OCI-LY1 (cell line): ENCODE data around the gene STAP1.

Source experiments
- H2AFZ ChIP-seq: fragments of 200-600 bp; sonication (generic), shearing (Covaris generic); 2 replicates; pipeline ENCODE4 v1.6.0; 2014; ENCODE audit warnings: antibody characterized with exemption, mild to moderate bottlenecking, low read length
- H3F3A ChIP-seq: fragments of 200-600 bp; sonication (generic), shearing (Covaris generic); 2 replicates; pipeline ENCODE4 v1.6.0; 2014; ENCODE audit warnings: mild to moderate bottlenecking, antibody characterized with exemption, low read length, moderate library complexity; ENCODE audit not compliant: insufficient read depth
- H3K27ac ChIP-seq: fragments of 200-600 bp; sonication (generic); 2 replicates; pipeline ENCODE4 v1.5.1; 2014; ENCODE audit warnings: low read length, mixed run types, mild to moderate bottlenecking, low read depth; ENCODE audit not compliant: poor library complexity, severe bottlenecking
- H3K27me3 ChIP-seq: fragments of 200-600 bp; sonication (generic); 2 replicates; pipeline ENCODE4 v1.6.0; 2014; ENCODE audit warnings: antibody characterized with exemption, mild to moderate bottlenecking, low read length, moderate library complexity; ENCODE audit not compliant: insufficient read depth
- H3K36me3 ChIP-seq: fragments of 200-600 bp; sonication (generic); 2 replicates; pipeline ENCODE4 v1.6.1; 2014; ENCODE audit warnings: mild to moderate bottlenecking, antibody characterized with exemption, low read length, moderate library complexity, mixed read lengths; ENCODE audit not compliant: insufficient read depth
- H3K4me1 ChIP-seq: fragments of 200-600 bp; sonication (generic); 2 replicates; pipeline ENCODE4 v1.5.1; 2014; ENCODE audit warnings: mild to moderate bottlenecking, low read length, moderate library complexity; ENCODE audit not compliant: insufficient read depth, severe bottlenecking
- H3K4me2 ChIP-seq: fragments of 200-600 bp; sonication (generic), shearing (Covaris generic); 2 replicates; pipeline ENCODE4 v1.6.1; 2014; ENCODE audit warnings: low read length
- H3K4me3 ChIP-seq: fragments of 200-600 bp; sonication (generic); 2 replicates; pipeline ENCODE4 v1.5.1; 2014; ENCODE audit warnings: low read length, low read depth, mild to moderate bottlenecking, mixed read lengths; ENCODE audit not compliant: poor library complexity, severe bottlenecking
- H3K79me2 ChIP-seq: fragments of 200-600 bp; shearing (Covaris generic); 2 replicates; pipeline ENCODE4 v1.6.1; 2016; ENCODE audit warnings: mixed run types, low read length, mixed read lengths; ENCODE audit not compliant: insufficient read depth
- H3K9ac ChIP-seq: fragments of 200-600 bp; sonication (generic), shearing (Covaris generic); 2 replicates; pipeline ENCODE4 v1.6.1; 2014; ENCODE audit warnings: mild to moderate bottlenecking, low read length, mixed read lengths
- H3K9me2 ChIP-seq: fragments of 200-600 bp; sonication (generic), shearing (Covaris generic); 2 replicates; pipeline ENCODE4 v1.6.1; 2014; ENCODE audit warnings: low read depth, mild to moderate bottlenecking, low read length, mixed read lengths
- H3K9me3 ChIP-seq: fragments of 200-600 bp; shearing (Covaris generic); 2 replicates; pipeline ENCODE4 v1.6.1; 2014; ENCODE audit warnings: low read length, mixed read lengths
- H4K20me1 ChIP-seq: fragments of 200-600 bp; sonication (generic), shearing (Covaris generic); 2 replicates; pipeline ENCODE4 v1.6.0; 2016; ENCODE audit warnings: mild to moderate bottlenecking, low read length; ENCODE audit not compliant: insufficient read depth
- CTCF ChIP-seq: fragments of 200-600 bp; sonication (generic), shearing (Covaris generic); IDR thresholded peaks from 2 replicates; pipeline ENCODE4 v1.5.1; 2017; ENCODE audit warnings: mild to moderate bottlenecking, antibody characterized with exemption, low read length, moderate library complexity, mixed read lengths
- EZH2 ChIP-seq: fragments of 200-600 bp; sonication (generic), shearing (Covaris generic); IDR thresholded peaks from 2 replicates; pipeline ENCODE4 v1.8.0; 2017; ENCODE audit warnings: borderline replicate concordance, mixed run types, mild to moderate bottlenecking, antibody characterized with exemption, low read length, moderate library complexity, mixed read lengths

Gene STAP1

DNA sequence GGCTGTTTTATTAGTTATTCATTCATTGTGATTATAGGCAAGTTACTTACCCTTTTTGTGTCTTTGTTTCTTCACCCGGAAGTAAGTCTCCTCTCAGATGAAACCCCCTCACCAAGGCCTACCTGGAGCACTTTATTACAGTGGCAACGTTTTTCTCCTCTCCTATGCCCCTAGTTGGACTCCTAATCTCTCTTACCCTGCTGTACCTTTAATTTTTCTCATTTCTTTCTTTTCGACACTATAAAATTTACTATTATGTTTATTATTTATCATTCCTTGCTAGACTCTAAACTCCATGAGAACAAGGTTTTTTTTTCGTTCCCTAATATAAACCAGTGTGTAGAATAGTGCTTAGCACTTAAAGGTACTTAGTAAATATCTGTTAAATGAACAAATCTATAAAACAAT lies 17.5 kb downstream of the STAP1 start:
- H3K36me3 ChIP-seq = peaks cover 74% of the 10 kb centered on the region
- H2AFZ ChIP-seq = no peak overlapping the region
- no peaks in the 10 kb centered on the region for H3K79me2 ChIP-seq
- peaks cover 63% of the 10 kb centered on the region for H3K4me1 ChIP-seq
- H3K9me3 ChIP-seq = no peaks in the 10 kb centered on the region
- no peaks in the 10 kb centered on the region for H3K27me3 ChIP-seq
- no peaks in the 10 kb centered on the region for H4K20me1 ChIP-seq
- peak overlapping the region; percentile 48 for H3K4me3 ChIP-seq
- peak overlapping the region; percentile 52 for H3K9ac ChIP-seq
- peak overlapping the region; percentile 80 for H3K4me2 ChIP-seq
- peaks cover 2% of the 10 kb centered on the region; the same call in 1 of the 2 replicates for H3F3A ChIP-seq
- H3K9me2 ChIP-seq = no peaks in the 10 kb centered on the region
- H3K27ac ChIP-seq = peak overlapping the region; percentile 98
- TF ChIP-seq EZH2 (no peak), CTCF (no peak)

DNA sequence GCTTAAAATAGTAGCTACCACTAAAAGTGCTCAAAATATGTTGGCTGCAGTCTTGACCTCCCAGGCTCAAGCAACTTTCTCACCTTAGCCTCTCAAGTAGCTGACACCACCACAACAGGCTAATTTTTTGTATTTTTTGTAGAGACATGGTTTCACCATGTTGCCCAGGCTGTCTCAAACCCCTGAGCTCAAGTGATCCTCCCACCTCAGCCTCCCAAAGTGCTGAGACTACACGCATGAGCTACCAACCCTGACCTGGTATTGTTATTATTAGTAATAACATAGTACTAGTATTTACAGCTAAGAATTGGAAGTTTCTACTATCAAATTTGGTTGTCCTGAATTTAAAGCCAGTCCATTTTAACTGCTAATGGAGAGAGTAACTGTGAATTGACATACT lies 18.0 kb downstream of the STAP1 start:
- no peaks in the 10 kb centered on the region for H3K9me2 ChIP-seq
- H3K27me3 ChIP-seq = no peaks in the 10 kb centered on the region
- H3K9ac ChIP-seq = peak overlapping the region; percentile 52; the same call in 1 of the 2 replicates
- no peaks in the 10 kb centered on the region for H3K9me3 ChIP-seq
- H3K4me2 ChIP-seq = peak overlapping the region; percentile 80
- no peaks in the 10 kb centered on the region for H3K79me2 ChIP-seq
- peak overlapping the region; percentile 98 for H3K27ac ChIP-seq
- H2AFZ ChIP-seq = no peak overlapping the region
- no peak overlapping the region for H3K4me3 ChIP-seq
- H3F3A ChIP-seq = peaks cover 2% of the 10 kb centered on the region; the same call in 1 of the 2 replicates
- peaks cover 63% of the 10 kb centered on the region for H3K4me1 ChIP-seq
- TF ChIP-seq CTCF (no peak), EZH2 (no peak)
- peaks cover 74% of the 10 kb centered on the region for H3K36me3 ChIP-seq
- no peaks in the 10 kb centered on the region for H4K20me1 ChIP-seq

DNA sequence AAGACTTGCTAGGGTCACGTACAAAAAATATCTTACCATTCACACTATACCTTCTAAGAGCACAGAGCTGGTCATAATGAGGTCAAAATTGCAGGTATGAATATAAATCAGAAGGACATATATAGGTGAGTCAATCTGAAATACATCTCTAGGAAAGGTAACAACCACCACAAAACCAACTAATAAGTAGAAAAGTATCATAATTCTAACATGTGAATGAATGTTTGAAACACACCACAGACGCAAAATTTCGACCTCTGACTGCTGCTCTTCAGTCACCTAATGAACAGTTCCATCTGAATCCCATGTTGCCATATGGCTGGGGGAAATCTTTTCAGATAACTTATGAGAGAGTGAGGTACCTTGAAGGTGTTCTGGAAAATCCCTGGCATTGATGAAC lies 22.1 kb downstream of the STAP1 start:
- Histone ChIP-seq H3K9me3 (no peaks in the 10 kb centered on the region), H3K36me3 (peaks cover 95% of the 10 kb centered on the region), H2AFZ (no peak overlapping the region), H3K4me2 (no peak overlapping the region), H4K20me1 (no peaks in the 10 kb centered on the region), H3K4me1 (peaks cover 25% of the 10 kb centered on the region), H3K27me3 (no peaks in the 10 kb centered on the region), H3K9me2 (no peaks in the 10 kb centered on the region), H3K4me3 (no peak overlapping the region), H3K79me2 (no peaks in the 10 kb centered on the region), H3K27ac (no peak overlapping the region), H3K9ac (no peak overlapping the region), H3F3A (no peaks in the 10 kb centered on the region)
- no peak for TF ChIP-seq EZH2
- no peak for TF ChIP-seq CTCF
